HEK293 (cell line): Measurements from ENCODE around the gene C1QB.
A peak's percentile ranks its signal among the peaks of the same experiment; 100 is the strongest.

Experiments
- CTCF ChIA-PET: fragments of 350-600 bp; formaldehyde crosslinking; extraction: SDS; loops from one replicate; lab custom pipeline; 2021; ENCODE audit warnings: antibody characterized with exemption; lab: Yijun Ruan, JAX
- POLR2A ChIA-PET: fragments of 300-600 bp; formaldehyde crosslinking; extraction: SDS; loops from one replicate; lab custom pipeline; 2020; ENCODE audit warnings: antibody characterized with exemption, inconsistent platforms; lab: Yijun Ruan, JAX
- H3K27ac ChIP-seq: fragments of 200-500 bp; sonication (Bioruptor generic); 2 replicates; pipeline ENCODE4 v1.5.1; 2014; ENCODE audit warnings: low read depth, low read length, control low read depth, inconsistent platforms; ENCODE audit errors: extremely low read depth
- H3K36me3 ChIP-seq, 2 experiments: fragments of 200-500 bp in 1 of 2; sonication (Bioruptor generic) in 1 of 2; 1 replicate in 1 of 2; 2 replicates in 1 of 2; pipeline ENCODE4 v1.5.1; 2014 to 2017; ENCODE audit warnings: inconsistent platforms in 2 of 2, low read length in 2 of 2; ENCODE audit not compliant: control insufficient read depth in 2 of 2, insufficient read depth in 1 of 2
- H3K4me1 ChIP-seq: fragments of 200-500 bp; sonication (Bioruptor generic); 2 replicates; pipeline ENCODE4 v1.5.1; 2014; ENCODE audit warnings: mild to moderate bottlenecking, low read length, inconsistent platforms; ENCODE audit not compliant: control insufficient read depth, insufficient read depth
- H3K4me3 ChIP-seq: 2 replicates; pipeline ENCODE4 v1.5.1; 2011; ENCODE audit warnings: low read depth, mild to moderate bottlenecking, control low read depth, low read length, moderate library complexity
- H3K9me3 ChIP-seq: fragments of 200-500 bp; sonication (Bioruptor generic); 2 replicates; pipeline ENCODE4 v1.5.1; 2014; ENCODE audit warnings: low read depth, low read length, inconsistent platforms; ENCODE audit not compliant: control insufficient read depth, insufficient read depth
- ELK4 ChIP-seq: IDR thresholded peaks from 2 replicates; pipeline ENCODE4 v1.6.1; 2011; ENCODE audit warnings: mild to moderate bottlenecking, low read depth, low read length, borderline replicate concordance
- FEZF1 ChIP-seq: fragments of 450-650 bp; formaldehyde crosslinking; IDR thresholded peaks from 2 replicates; pipeline ENCODE4 v1.5.1; 2016; ENCODE audit warnings: missing biosample characterization, missing genetic modification characterization
- IKZF3 ChIP-seq: fragments of 450-650 bp; IDR thresholded peaks from 2 replicates; pipeline ENCODE4 v1.5.0; 2018; ENCODE audit warnings: missing biosample characterization, mild to moderate bottlenecking, missing genetic modification characterization, moderate library complexity
- INSM2 ChIP-seq: fragments of 450-650 bp; formaldehyde crosslinking; IDR thresholded peaks from 2 replicates; pipeline ENCODE4 v1.5.1; 2016; ENCODE audit warnings: missing biosample characterization, missing genetic modification characterization
- KLF10 ChIP-seq: fragments of 450-650 bp; IDR thresholded peaks from 2 replicates; pipeline ENCODE4 v1.5.1; 2018; ENCODE audit warnings: missing biosample characterization, mild to moderate bottlenecking, missing genetic modification characterization
- KLF7 ChIP-seq: fragments of 450-650 bp; formaldehyde crosslinking; IDR thresholded peaks from 2 replicates; pipeline ENCODE4 v1.5.1; 2016; ENCODE audit warnings: missing biosample characterization, missing genetic modification characterization, borderline replicate concordance
- RBAK ChIP-seq: fragments of 450-650 bp; formaldehyde crosslinking; IDR thresholded peaks from 2 replicates; pipeline ENCODE4 v1.5.1; 2016; ENCODE audit warnings: missing biosample characterization, missing genetic modification characterization
- ZBTB17 ChIP-seq: fragments of 450-650 bp; formaldehyde crosslinking; IDR thresholded peaks from 2 replicates; pipeline ENCODE4 v1.5.1; 2016; ENCODE audit warnings: missing biosample characterization, missing genetic modification characterization
- ZNF112 ChIP-seq: fragments of 450-650 bp; formaldehyde crosslinking; IDR thresholded peaks from 2 replicates; pipeline ENCODE4 v1.5.0; 2017; ENCODE audit warnings: missing biosample characterization, missing genetic modification characterization
- ZNF133 ChIP-seq: fragments of 450-650 bp; formaldehyde crosslinking; IDR thresholded peaks from 2 replicates; pipeline ENCODE4 v1.5.1; 2016; ENCODE audit warnings: missing biosample characterization, missing genetic modification characterization
- ZNF23 ChIP-seq: fragments of 450-650 bp; formaldehyde crosslinking; IDR thresholded peaks from 2 replicates; pipeline ENCODE4 v1.5.1; 2016; ENCODE audit warnings: missing biosample characterization, missing genetic modification characterization, borderline replicate concordance
- ZNF324 ChIP-seq: fragments of 450-650 bp; formaldehyde crosslinking; IDR thresholded peaks from 2 replicates; pipeline ENCODE4 v1.5.1; 2016; ENCODE audit warnings: missing biosample characterization, missing genetic modification characterization
- ZNF391 ChIP-seq: fragments of 450-650 bp; formaldehyde crosslinking; IDR thresholded peaks from 2 replicates; pipeline ENCODE4 v1.5.1; 2016; ENCODE audit warnings: low read depth, missing biosample characterization, missing genetic modification characterization, borderline replicate concordance
- ZNF560 ChIP-seq: fragments of 450-650 bp; formaldehyde crosslinking; IDR thresholded peaks from 2 replicates; pipeline ENCODE4 v1.5.1; 2017; ENCODE audit warnings: missing biosample characterization, missing genetic modification characterization, borderline replicate concordance
- ZNF561 ChIP-seq: fragments of 450-650 bp; IDR thresholded peaks from 2 replicates; pipeline ENCODE4 v1.5.1; 2018; ENCODE audit warnings: missing biosample characterization, missing genetic modification characterization, borderline replicate concordance
- ZNF580 ChIP-seq: fragments of 450-650 bp; formaldehyde crosslinking; IDR thresholded peaks from 2 replicates; pipeline ENCODE4 v1.5.1; 2016; ENCODE audit warnings: missing biosample characterization, missing genetic modification characterization
- ZNF596 ChIP-seq: fragments of 450-650 bp; IDR thresholded peaks from 2 replicates; pipeline ENCODE4 v1.5.0; 2018; ENCODE audit warnings: missing biosample characterization, mild to moderate bottlenecking, missing genetic modification characterization, moderate library complexity
- ZNF792 ChIP-seq: fragments of 450-650 bp; formaldehyde crosslinking; IDR thresholded peaks from 2 replicates; pipeline ENCODE4 v1.5.1; 2016; ENCODE audit warnings: missing biosample characterization, missing genetic modification characterization
- ZSCAN23 ChIP-seq: fragments of 450-650 bp; formaldehyde crosslinking; IDR thresholded peaks from 2 replicates; pipeline ENCODE4 v1.5.1; 2016; ENCODE audit warnings: missing biosample characterization, missing genetic modification characterization
- TF ChIP-seq, protein P1 (sequence below): fragments of 450-650 bp; formaldehyde crosslinking; IDR thresholded peaks from 2 replicates; pipeline ENCODE4 v1.5.1; 2016; ENCODE audit warnings: missing biosample characterization, missing genetic modification characterization
- TF ChIP-seq, protein P2 (sequence below): fragments of 450-650 bp; formaldehyde crosslinking; IDR thresholded peaks from 2 replicates; pipeline ENCODE4 v1.5.1; 2016; ENCODE audit warnings: missing biosample characterization, missing genetic modification characterization

The C1QB gene

GRCh38 chr1:22619798-22620197, 33.2 kb upstream of the C1QB start (continued):
- TF ChIP-seq ZNF580 (tag by site-specific recombination), result no peak

DNA sequence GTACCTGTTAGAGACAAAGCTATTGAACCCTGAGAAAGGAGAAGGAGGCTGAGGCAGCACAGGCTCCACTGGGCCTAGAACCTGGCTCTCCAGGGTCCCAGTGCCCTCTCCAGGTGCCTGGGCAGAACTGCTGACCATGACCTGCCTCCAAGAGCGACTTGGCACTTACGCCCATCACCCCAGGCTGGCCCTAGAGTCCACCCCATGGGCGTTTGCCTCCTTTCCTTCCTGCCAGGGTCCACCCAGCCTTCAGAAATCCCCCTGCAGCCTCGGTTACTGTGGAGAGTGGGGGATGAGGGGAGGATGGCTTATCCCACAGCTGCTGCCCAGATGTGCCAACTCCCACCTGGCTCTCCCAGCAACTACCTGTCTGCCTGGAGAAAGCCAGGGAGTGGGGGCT, 31.3 kb upstream of the C1QB start:
- H3K9me3 ChIP-seq, result no peaks in the 10 kb centered on the region
- no peaks in the 10 kb centered on the region for H3K36me3 ChIP-seq
- H3K27ac ChIP-seq, result no peak overlapping the region
- ChIA-PET POLR2A (no interaction called here), CTCF (interaction anchor here (0.6 to 0.7 kb wide), 2 partner anchors 187 to 205 kb away, joined by 3 read pairs; no protein-coding TSS in a partner anchor)
- H3K4me3 ChIP-seq, result no peak overlapping the region
- H3K4me1 ChIP-seq, result no peaks in the 10 kb centered on the region
- no peak for TF ChIP-seq ZBTB17 (tag by site-specific recombination)
- TF ChIP-seq ZSCAN23, result no peak
- TF ChIP-seq ZNF561 (tag by site-specific recombination), result no peak
- no peak for TF ChIP-seq RBAK (tag by site-specific recombination)
- no peak for TF ChIP-seq ZNF560 (tag by site-specific recombination)
- TF ChIP-seq ZNF324, result no peak
- no peak for TF ChIP-seq KLF10
- no peak for TF ChIP-seq ZNF792
- TF ChIP-seq ZNF596 (tag by site-specific recombination), result no peak
- TF ChIP-seq KLF7 (tag by site-specific recombination), result no peak
- TF ChIP-seq, protein P1, sequence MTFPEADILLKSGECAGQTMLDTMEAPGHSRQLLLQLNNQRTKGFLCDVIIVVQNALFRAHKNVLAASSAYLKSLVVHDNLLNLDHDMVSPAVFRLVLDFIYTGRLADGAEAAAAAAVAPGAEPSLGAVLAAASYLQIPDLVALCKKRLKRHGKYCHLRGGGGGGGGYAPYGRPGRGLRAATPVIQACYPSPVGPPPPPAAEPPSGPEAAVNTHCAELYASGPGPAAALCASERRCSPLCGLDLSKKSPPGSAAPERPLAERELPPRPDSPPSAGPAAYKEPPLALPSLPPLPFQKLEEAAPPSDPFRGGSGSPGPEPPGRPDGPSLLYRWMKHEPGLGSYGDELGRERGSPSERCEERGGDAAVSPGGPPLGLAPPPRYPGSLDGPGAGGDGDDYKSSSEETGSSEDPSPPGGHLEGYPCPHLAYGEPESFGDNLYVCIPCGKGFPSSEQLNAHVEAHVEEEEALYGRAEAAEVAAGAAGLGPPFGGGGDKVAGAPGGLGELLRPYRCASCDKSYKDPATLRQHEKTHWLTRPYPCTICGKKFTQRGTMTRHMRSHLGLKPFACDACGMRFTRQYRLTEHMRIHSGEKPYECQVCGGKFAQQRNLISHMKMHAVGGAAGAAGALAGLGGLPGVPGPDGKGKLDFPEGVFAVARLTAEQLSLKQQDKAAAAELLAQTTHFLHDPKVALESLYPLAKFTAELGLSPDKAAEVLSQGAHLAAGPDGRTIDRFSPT (tag by site-specific recombination), result no peak
- no peak for TF ChIP-seq ELK4
- no peak for TF ChIP-seq IKZF3 (tag by site-specific recombination)
- no peak for TF ChIP-seq FEZF1 (tag by site-specific recombination)
- TF ChIP-seq ZNF391, result no peak
- TF ChIP-seq ZNF23 (tag by site-specific recombination), result no peak
- TF ChIP-seq INSM2 (tag by site-specific recombination), result no peak
- no peak for TF ChIP-seq ZNF112 (tag by site-specific recombination)

- TF ChIP-seq ZNF133 (tag by site-specific recombination), result no peak
- TF ChIP-seq, protein P2, sequence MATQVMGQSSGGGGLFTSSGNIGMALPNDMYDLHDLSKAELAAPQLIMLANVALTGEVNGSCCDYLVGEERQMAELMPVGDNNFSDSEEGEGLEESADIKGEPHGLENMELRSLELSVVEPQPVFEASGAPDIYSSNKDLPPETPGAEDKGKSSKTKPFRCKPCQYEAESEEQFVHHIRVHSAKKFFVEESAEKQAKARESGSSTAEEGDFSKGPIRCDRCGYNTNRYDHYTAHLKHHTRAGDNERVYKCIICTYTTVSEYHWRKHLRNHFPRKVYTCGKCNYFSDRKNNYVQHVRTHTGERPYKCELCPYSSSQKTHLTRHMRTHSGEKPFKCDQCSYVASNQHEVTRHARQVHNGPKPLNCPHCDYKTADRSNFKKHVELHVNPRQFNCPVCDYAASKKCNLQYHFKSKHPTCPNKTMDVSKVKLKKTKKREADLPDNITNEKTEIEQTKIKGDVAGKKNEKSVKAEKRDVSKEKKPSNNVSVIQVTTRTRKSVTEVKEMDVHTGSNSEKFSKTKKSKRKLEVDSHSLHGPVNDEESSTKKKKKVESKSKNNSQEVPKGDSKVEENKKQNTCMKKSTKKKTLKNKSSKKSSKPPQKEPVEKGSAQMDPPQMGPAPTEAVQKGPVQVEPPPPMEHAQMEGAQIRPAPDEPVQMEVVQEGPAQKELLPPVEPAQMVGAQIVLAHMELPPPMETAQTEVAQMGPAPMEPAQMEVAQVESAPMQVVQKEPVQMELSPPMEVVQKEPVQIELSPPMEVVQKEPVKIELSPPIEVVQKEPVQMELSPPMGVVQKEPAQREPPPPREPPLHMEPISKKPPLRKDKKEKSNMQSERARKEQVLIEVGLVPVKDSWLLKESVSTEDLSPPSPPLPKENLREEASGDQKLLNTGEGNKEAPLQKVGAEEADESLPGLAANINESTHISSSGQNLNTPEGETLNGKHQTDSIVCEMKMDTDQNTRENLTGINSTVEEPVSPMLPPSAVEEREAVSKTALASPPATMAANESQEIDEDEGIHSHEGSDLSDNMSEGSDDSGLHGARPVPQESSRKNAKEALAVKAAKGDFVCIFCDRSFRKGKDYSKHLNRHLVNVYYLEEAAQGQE (tag by site-specific recombination), result peak; percentile 90
- Histone ChIP-seq H3K27ac (no peak overlapping the region), H3K4me1 (no peaks in the 10 kb centered on the region), H3K36me3 (no peaks in the 10 kb centered on the region), H3K9me3 (no peaks in the 10 kb centered on the region), H3K4me3 (no peak overlapping the region)
- ChIA-PET CTCF (interaction anchor here (1.0 kb wide), 1 partner anchor 235 kb away, joined by 3 read pairs; no protein-coding TSS in a partner anchor), POLR2A (no interaction called here)
These were observed 27.6 kb upstream of the C1QB start for GRCh38 chr1:22625262-22625925.
